GM12891 (cell line): Measurements from ENCODE around the gene SERPINH1.

Source experiments
- POLR2A ChIP-seq: IDR thresholded peaks from 2 replicates; pipeline ENCODE4 v1.6.1; 2011; ENCODE audit warnings: low read depth, low read length, control low read depth
- POLR2AphosphoS5 ChIP-seq: IDR thresholded peaks from 2 replicates; pipeline ENCODE4 v1.6.1; 2011; ENCODE audit warnings: low read depth, low read length, control low read depth
- POU2F2 ChIP-seq: IDR thresholded peaks from 2 replicates; pipeline ENCODE4 v1.6.1; 2011; ENCODE audit warnings: low read depth, mild to moderate bottlenecking, control low read depth, low read length, moderate library complexity
- SPI1 ChIP-seq: IDR thresholded peaks from 2 replicates; pipeline ENCODE4 v1.6.1; 2011; ENCODE audit warnings: low read depth, low read length, control low read depth

DNA sequence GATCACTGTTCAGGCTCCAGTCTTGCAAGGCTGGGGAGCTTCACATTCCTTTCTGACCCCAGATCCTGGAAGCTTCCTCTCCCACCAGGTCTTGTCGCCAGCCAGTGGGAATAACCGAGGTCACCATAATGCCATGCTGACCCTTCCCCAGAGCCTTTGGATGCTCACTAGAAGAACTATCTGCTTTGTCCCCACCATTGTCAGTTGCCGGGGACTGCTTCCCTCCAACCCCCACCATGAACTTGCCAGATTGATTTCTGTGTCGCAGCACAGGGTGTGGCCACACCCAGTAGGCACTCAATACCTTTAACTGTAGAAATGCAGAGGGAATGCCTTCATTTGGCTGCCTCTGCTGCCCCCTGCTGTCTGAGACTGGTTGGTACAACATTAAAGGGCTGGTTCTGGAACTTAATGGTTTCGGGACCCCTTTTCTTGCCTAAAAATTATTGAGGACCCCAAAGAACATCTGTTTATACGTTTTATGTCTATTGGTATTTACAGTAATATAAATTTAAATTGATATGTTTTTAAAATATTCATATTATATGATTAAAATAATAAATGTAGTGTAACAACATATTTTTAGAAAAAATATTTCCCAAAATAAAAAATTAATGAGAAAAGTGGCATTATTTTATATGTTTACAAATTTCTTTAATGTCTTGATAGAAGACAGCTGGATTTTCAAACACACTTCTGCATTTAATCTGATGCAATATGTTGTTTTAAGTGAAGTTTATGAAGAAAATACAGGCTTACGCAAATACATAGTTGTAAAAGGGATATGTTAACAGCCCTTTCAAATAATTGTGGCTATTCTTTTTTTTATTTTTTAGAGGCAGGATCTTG is 29.6 kb upstream of the SERPINH1 start:
- no peak for TF ChIP-seq POU2F2
- no peak for TF ChIP-seq POLR2A
- no peak for TF ChIP-seq SPI1
- no peak for TF ChIP-seq POLR2AphosphoS5
